Ascending aorta (tissue), 2 donors: ENCODE measurements around the gene ITPKB. TPM values are rescaled to one million over a fixed set of nuclear protein-coding genes. Genes with fewer than 3 reads are reported as not detected.
A peak's percentile ranks its signal among the peaks of the same experiment; 100 is the strongest.

Experiments
- DNase-seq, 2 donors: peaks; one replicate each; pipeline ENCODE4 v3.0.0-alpha.2; 2019; ENCODE audit warnings: low spot score in 2 of 2
- H3K27ac ChIP-seq, 2 donors: fragments of 200-600 bp; sonication (generic); one replicate each; pipeline ENCODE4 v1.5.1; 2016 to 2017; ENCODE audit warnings: mild to moderate bottlenecking in 1 of 2
- H3K27me3 ChIP-seq: fragments of 200-600 bp; sonication (generic); one replicate; pipeline ENCODE4 v1.5.1; 2017
- H3K36me3 ChIP-seq, 2 donors: fragments of 200-600 bp; sonication (generic); one replicate each; pipeline ENCODE4 v1.5.1; 2016
- H3K4me1 ChIP-seq, 2 donors: fragments of 200-600 bp; sonication (generic); one replicate each; pipeline ENCODE4 v1.5.1; 2016 to 2017; ENCODE audit warnings: mild to moderate bottlenecking in 1 of 2
- H3K4me3 ChIP-seq, 2 donors: fragments of 200-600 bp; sonication (generic); one replicate each; pipeline ENCODE4 v1.5.1; 2016 to 2017; ENCODE audit warnings: mild to moderate bottlenecking in 1 of 2
- H3K9me3 ChIP-seq, 2 donors: fragments of 200-600 bp; sonication (generic); one replicate each; pipeline ENCODE4 v1.5.1; 2016
- CTCF ChIP-seq, 3 experiments: fragments of 200-600 bp in 2 of 3; fragments of 450-650 bp in 1 of 3; sonication (generic) in 2 of 3; IDR thresholded peaks; one replicate each; pipeline ENCODE4 v1.5.1; 2016 to 2019; ENCODE audit warnings: antibody characterized with exemption in 3 of 3, mild to moderate bottlenecking in 1 of 3, moderate library complexity in 1 of 3
- intact Hi-C: fragments of 100-400 bp; cut with DNase I; formaldehyde crosslinking; loops from one replicate; pipeline ENCODE4 v1.15.1; 2023
- total RNA-seq: library from RNA; depleted of rRNA; stranded (reverse); fragments of >200 nt; gene quantifications from one replicate; pipeline ENCODE4 v1.1.0, GENCODE V29; 2016

ITPKB gene
- total RNA-seq, 1 donor from 2014 or later, result 27.5 TPM

GRCh38 chr1:226634166-226634588, 104.9 kb downstream of the ITPKB start:
- H3K4me3 ChIP-seq, result no peak overlapping the region
- intact Hi-C loops, result loop anchor here (1.0 to 10.0 kb wide), 5 partner anchors 68 to 238 kb away; partner anchors contain the start of genes PSEN2 and STUM
- H3K27ac ChIP-seq, result peak overlapping the region; percentile 66 to 76
- peak; percentile 82 to 98 (median 94) for TF ChIP-seq CTCF (IDR thresholded peaks at IDR 0.05)
- peaks cover 3 to 14% of the 10 kb centered on the region in 2 donors for H3K4me1 ChIP-seq
- peaks cover 1 to 27% of the 10 kb centered on the region in 2 donors for H3K36me3 ChIP-seq
- no peaks in the 10 kb centered on the region for H3K27me3 ChIP-seq
- DNase-seq, result peak; percentile 4 to 89
- H3K9me3 ChIP-seq, result no peaks in the 10 kb centered on the region

DNA sequence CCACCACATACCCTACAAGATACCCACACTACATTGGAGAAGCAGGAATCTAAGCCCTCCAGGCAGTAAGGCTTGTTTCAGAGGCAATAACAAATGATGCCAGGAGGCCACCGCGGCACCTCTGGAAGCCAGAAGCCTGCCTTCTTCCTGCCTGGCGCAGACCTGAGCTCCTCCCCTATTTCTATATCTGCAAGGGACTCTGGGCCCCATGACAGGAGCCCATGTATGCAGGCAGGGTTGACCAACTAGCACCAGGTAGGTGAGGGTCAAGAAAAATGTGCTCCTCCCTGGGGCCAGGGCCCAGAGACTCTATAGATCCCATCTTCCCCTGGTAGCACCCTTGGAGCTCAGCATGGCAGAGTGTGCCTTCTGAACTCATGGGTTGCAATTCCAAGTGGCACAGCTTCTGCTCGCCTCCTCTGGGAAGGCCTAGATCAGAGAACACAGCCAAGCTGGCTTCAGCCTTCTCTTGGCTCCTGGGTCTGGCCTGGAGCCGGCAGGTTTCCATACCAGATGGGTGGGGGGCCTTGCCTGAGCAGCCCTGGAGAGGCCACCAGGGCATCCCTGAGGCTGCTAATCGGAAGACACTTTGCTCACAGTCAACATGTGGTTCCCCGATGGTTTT, 105.4 kb downstream of the ITPKB start:
- H3K4me1 ChIP-seq, result peaks cover 3 to 14% of the 10 kb centered on the region in 2 donors
- no peak overlapping the region for H3K4me3 ChIP-seq
- no peak for TF ChIP-seq CTCF (IDR thresholded peaks at IDR 0.05)
- intact Hi-C loops, result loop anchor here (1.0 to 10.0 kb wide), 5 partner anchors 69 to 239 kb away; partner anchors contain the start of genes PSEN2 and STUM
- DNase-seq, result peak in 1 of 2 donors; percentile 60
- H3K9me3 ChIP-seq, result no peaks in the 10 kb centered on the region
- H3K27ac ChIP-seq, result peak overlapping the region; percentile 66 to 76
- H3K27me3 ChIP-seq, result no peaks in the 10 kb centered on the region
- H3K36me3 ChIP-seq, result peaks cover 0 to 22% of the 10 kb centered on the region in 2 donors

GRCh38 chr1:226632922-226633351, 106.1 kb downstream of the ITPKB start:
- H3K4me1 ChIP-seq, result peaks cover 3 to 13% of the 10 kb centered on the region in 2 donors
- peaks cover 0 to 15% of the 10 kb centered on the region in 2 donors for H3K36me3 ChIP-seq
- peak overlapping the region; percentile 66 to 76 for H3K27ac ChIP-seq
- intact Hi-C loops, result loop anchor here (5.0 to 10.0 kb wide), 3 partner anchors 69 to 239 kb away; partner anchors contain the start of genes PSEN2 and STUM
- no peaks in the 10 kb centered on the region for H3K9me3 ChIP-seq
- TF ChIP-seq CTCF (IDR thresholded peaks at IDR 0.05), result no peak
- DNase-seq, result peak in 1 of 2 donors; percentile 62
- H3K27me3 ChIP-seq, result no peaks in the 10 kb centered on the region
- no peak overlapping the region for H3K4me3 ChIP-seq

DNA sequence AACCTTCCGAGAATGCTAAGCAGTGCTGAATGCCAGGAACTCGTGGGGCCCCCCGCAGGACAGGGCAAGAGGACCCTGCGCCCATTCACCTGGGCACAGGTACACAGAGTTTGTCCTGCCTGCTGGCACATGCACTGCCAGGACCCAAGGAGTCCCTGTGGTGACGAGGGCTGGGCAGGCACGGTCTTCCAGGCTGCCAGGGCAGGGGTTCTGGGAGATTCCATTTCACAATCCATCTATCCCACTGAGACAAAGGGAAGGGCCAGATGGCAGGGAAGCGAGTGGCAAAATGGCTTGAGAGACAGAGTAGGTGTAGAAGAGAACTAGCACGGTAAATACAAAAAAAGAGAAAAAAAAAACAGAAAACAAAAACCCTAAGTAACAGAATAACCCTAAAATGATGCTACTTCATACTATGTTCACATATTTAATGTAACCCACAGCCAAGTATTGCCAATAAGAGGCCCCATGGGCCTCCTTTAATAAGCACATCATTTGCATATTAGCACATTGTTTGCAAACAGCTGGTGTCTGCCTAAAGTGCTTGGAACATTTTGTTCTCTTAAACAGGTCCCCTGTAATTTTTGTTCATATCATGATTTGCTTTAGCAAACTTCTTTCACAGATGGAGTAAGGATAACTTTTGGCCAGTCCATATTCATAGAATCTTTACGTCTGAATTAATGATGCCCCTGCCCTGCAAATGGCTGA, 106.8 kb downstream of the ITPKB start:
- no peak overlapping the region for H3K4me3 ChIP-seq
- H3K4me1 ChIP-seq, result peaks cover 3 to 11% of the 10 kb centered on the region in 2 donors
- intact Hi-C loops, result loop anchor here (5.0 to 10.0 kb wide), 3 partner anchors 70 to 240 kb away; partner anchors contain the start of genes PSEN2 and STUM
- peak; percentile 7 to 53 for DNase-seq
- peaks cover 0 to 14% of the 10 kb centered on the region in 2 donors for H3K36me3 ChIP-seq
- H3K27ac ChIP-seq, result no peak overlapping the region
- H3K27me3 ChIP-seq, result no peaks in the 10 kb centered on the region
- H3K9me3 ChIP-seq, result no peaks in the 10 kb centered on the region
- TF ChIP-seq CTCF (IDR thresholded peaks at IDR 0.05), result no peak

GRCh38 chr1:226631229-226632000, 107.7 kb downstream of the ITPKB start:
- no peak overlapping the region for H3K27ac ChIP-seq
- no peaks in the 10 kb centered on the region for H3K27me3 ChIP-seq
- H3K4me3 ChIP-seq, result no peak overlapping the region
- intact Hi-C loops, result loop anchor here (5.0 to 10.0 kb wide), 3 partner anchors 71 to 241 kb away; partner anchors contain the start of genes PSEN2 and STUM
- TF ChIP-seq CTCF (IDR thresholded peaks at IDR 0.05), result no peak
- peaks cover 0 to 6% of the 10 kb centered on the region in 2 donors for H3K36me3 ChIP-seq
- H3K9me3 ChIP-seq, result no peaks in the 10 kb centered on the region
- peak in 1 of 2 donors; percentile 35 for DNase-seq
- H3K4me1 ChIP-seq, result peaks cover 3 to 11% of the 10 kb centered on the region in 2 donors
